Calu3 (cell line): ENCODE measurements around the gene ARSJ. TPM values are rescaled to one million over a fixed set of nuclear protein-coding genes. Genes with fewer than 3 reads are reported as not detected.

ENCODE experiments used
- BruUV-seq: library from RNA; stranded (reverse); fragments of 400-500 nt; replicated peaks from 2 replicates; lab custom pipeline; 2021; lab: Mats Ljungman, UMichigan
- CTCF ChIA-PET: fragments of 300-600 bp; sonication (Branson Sonifier 250); formaldehyde crosslinking; loops from one replicate; lab custom pipeline; 2022; ENCODE audit warnings: antibody characterized with exemption; lab: Charles Lee
- DNase-seq: peaks from one replicate; pipeline ENCODE4 v3.0.0; 2022
- H3K27ac Mint-ChIP-seq: one replicate; pipeline ENCODE4 v1.8.0; 2022; ENCODE audit warnings: mixed read lengths; ENCODE audit not compliant: unreplicated experiment
- H3K27me3 Mint-ChIP-seq: one replicate; pipeline ENCODE4 v1.8.0; 2022; ENCODE audit warnings: mixed read lengths; ENCODE audit not compliant: unreplicated experiment
- H3K36me3 Mint-ChIP-seq: one replicate; pipeline ENCODE4 v1.8.0; 2022; ENCODE audit warnings: mild to moderate bottlenecking, moderate library complexity, mixed read lengths; ENCODE audit not compliant: insufficient read depth, unreplicated experiment
- H3K4me1 Mint-ChIP-seq: one replicate; pipeline ENCODE4 v1.8.0; 2022; ENCODE audit warnings: mild to moderate bottlenecking, low read depth, mixed read lengths; ENCODE audit not compliant: unreplicated experiment
- H3K4me3 Mint-ChIP-seq: one replicate; pipeline ENCODE4 v1.8.0; 2022; ENCODE audit warnings: mild to moderate bottlenecking, low read depth, moderate library complexity, mixed read lengths; ENCODE audit not compliant: unreplicated experiment
- H3K9me3 Mint-ChIP-seq: one replicate; pipeline ENCODE4 v1.8.0; 2022; ENCODE audit warnings: low read depth, mixed read lengths; ENCODE audit not compliant: unreplicated experiment
- CTCF ChIP-seq: fragments of 200-600 bp; IDR thresholded peaks from one replicate; pipeline ENCODE4 v1.8.0; 2022; ENCODE audit warnings: antibody characterized with exemption; ENCODE audit not compliant: unreplicated experiment
- intact Hi-C: fragments of 100-400 bp; cut with micrococcal nuclease; formaldehyde crosslinking; loops from one replicate; pipeline ENCODE4 v1.10.0; 2022; ENCODE audit not compliant: unreplicated experiment
- total RNA-seq: library from RNA; stranded (reverse); gene quantifications from 2 replicates; pipeline ENCODE4 v1.2.3, GENCODE V29; 2022

Gene ARSJ
- total RNA-seq, 1 experiment from 2014 or later = 12.5 TPM

- peaks cover 17% of the 10 kb centered on the region for H3K4me1 Mint-ChIP-seq
These were observed 8.0 kb upstream of the ARSJ start for GRCh38 chr4:113987382-113987941.

GRCh38 chr4:113982181-113982580, 2.7 kb upstream of the ARSJ start:
- Mint-ChIP-seq H3K27me3 (no peaks in the 10 kb centered on the region), H3K27ac (no peak overlapping the region), H3K36me3 (peaks cover 33% of the 10 kb centered on the region), H3K4me1 (peaks cover 15% of the 10 kb centered on the region), H3K9me3 (no peaks in the 10 kb centered on the region), H3K4me3 (no peak overlapping the region)
- no peak for DNase-seq
- no TSS peak for BruUV-seq
- CTCF ChIA-PET = no interaction called here
- intact Hi-C loops = no loop called here
- TF ChIP-seq CTCF = no peak

More at GRCh38 chr4:113987382-113987941, 8.0 kb upstream of the ARSJ start:
- BruUV-seq = no TSS peak
- TF ChIP-seq CTCF = no peak
- CTCF ChIA-PET = no interaction called here
- H3K9me3 Mint-ChIP-seq = peaks cover 4% of the 10 kb centered on the region
- no peaks in the 10 kb centered on the region for H3K27me3 Mint-ChIP-seq
- H3K4me3 Mint-ChIP-seq = no peak overlapping the region
- no peak for DNase-seq
- no peak overlapping the region for H3K27ac Mint-ChIP-seq
- H3K36me3 Mint-ChIP-seq = no peaks in the 10 kb centered on the region
- intact Hi-C loops = no loop called here

GRCh38 chr4:113981591-113981990, 2.1 kb upstream of the ARSJ start:
- BruUV-seq = no TSS peak
- H3K4me3 Mint-ChIP-seq = no peak overlapping the region
- peaks cover 15% of the 10 kb centered on the region for H3K4me1 Mint-ChIP-seq
- intact Hi-C loops = no loop called here
- DNase-seq = no peak
- no peak overlapping the region for H3K27ac Mint-ChIP-seq
- peaks cover 36% of the 10 kb centered on the region for H3K36me3 Mint-ChIP-seq
- no peak for TF ChIP-seq CTCF
- no peaks in the 10 kb centered on the region for H3K9me3 Mint-ChIP-seq
- no peaks in the 10 kb centered on the region for H3K27me3 Mint-ChIP-seq
- CTCF ChIA-PET = no interaction called here

- intact Hi-C loops = loop anchor here (5.0 kb wide), 1 partner anchor 47 kb away; no protein-coding TSS in a partner anchor
- H3K36me3 Mint-ChIP-seq = peaks cover 36% of the 10 kb centered on the region
- BruUV-seq = TSS peak; percentile 55
- no peak for DNase-seq
- H3K27me3 Mint-ChIP-seq = no peaks in the 10 kb centered on the region
- peak overlapping the region; percentile 76 for H3K4me3 Mint-ChIP-seq
- CTCF ChIA-PET = interaction anchor here (0.8 kb wide), 1 partner anchor 20 kb away, joined by 3 read pairs; no protein-coding TSS in a partner anchor
- peak overlapping the region; percentile 80 for H3K27ac Mint-ChIP-seq
- TF ChIP-seq CTCF = no peak
- H3K9me3 Mint-ChIP-seq = no peaks in the 10 kb centered on the region
- peaks cover 15% of the 10 kb centered on the region for H3K4me1 Mint-ChIP-seq
These were observed 613 bp upstream of the ARSJ start for GRCh38 chr4:113979905-113980615.
